Keratinocyte (primary cell): ENCODE data around the gene ATCAY. TPM values are rescaled to one million over a fixed set of nuclear protein-coding genes. Genes with fewer than 3 reads are reported as not detected.

Source experiments
- DNase-seq: peaks from one replicate; pipeline ENCODE4 v3.0.0-alpha.2; 2011; ENCODE audit warnings: low read depth, missing footprints, low spot score
- FAIRE-seq: peaks from 2 replicates; lab custom pipeline; 2011; peaks lifted over from hg19 to GRCh38; lab: Jason Lieb, UNC
- H2AFZ ChIP-seq: 2 replicates; pipeline ENCODE4 v1.6.0; 2012; ENCODE audit warnings: low read length, control low read depth, inconsistent platforms; ENCODE audit not compliant: control insufficient read depth
- H3K27ac ChIP-seq: 2 replicates; pipeline ENCODE4 v1.5.1; 2011; ENCODE audit warnings: low read length; ENCODE audit not compliant: control insufficient read depth, insufficient read depth
- H3K27me3 ChIP-seq: 3 replicates; pipeline ENCODE4 v1.6.0; 2011; ENCODE audit warnings: low read length; ENCODE audit not compliant: control insufficient read depth, insufficient read depth; ENCODE audit errors: extremely low read depth
- H3K36me3 ChIP-seq, 2 experiments: 2 replicates in 1 of 2; 3 replicates in 1 of 2; pipeline ENCODE4 v1.5.1; 2011; ENCODE audit warnings: low read length in 2 of 2, mild to moderate bottlenecking in 1 of 2; ENCODE audit not compliant: control insufficient read depth in 2 of 2, insufficient read depth in 2 of 2; ENCODE audit errors: extremely low read depth in 1 of 2
- H3K4me1 ChIP-seq: 3 replicates; pipeline ENCODE4 v1.5.1; 2011; ENCODE audit warnings: low read length; ENCODE audit not compliant: control insufficient read depth, insufficient read depth; ENCODE audit errors: extremely low read depth
- H3K4me2 ChIP-seq: 3 replicates; pipeline ENCODE4 v1.6.0; 2011; ENCODE audit warnings: low read depth, low read length; ENCODE audit not compliant: control insufficient read depth, insufficient read depth; ENCODE audit errors: extremely low read depth
- H3K4me3 ChIP-seq, 3 experiments: fragments of 200-600 bp in 1 of 3; sonication (generic) in 1 of 3; 2 replicates in 2 of 3; 3 replicates in 1 of 3; pipeline ENCODE4 v1.5.1; 2011 to 2016; ENCODE audit warnings: low read length in 3 of 3, mild to moderate bottlenecking in 3 of 3, control low read depth in 2 of 3, inconsistent platforms in 1 of 3, low read depth in 1 of 3, mixed read lengths in 1 of 3, mixed run types in 1 of 3, moderate library complexity in 1 of 3; ENCODE audit not compliant: control insufficient read depth in 2 of 3, insufficient read depth in 2 of 3; ENCODE audit errors: extremely low read depth in 1 of 3
- H3K79me2 ChIP-seq: 2 replicates; pipeline ENCODE4 v1.6.0; 2012; ENCODE audit warnings: low read length; ENCODE audit not compliant: control insufficient read depth, insufficient read depth
- H3K9ac ChIP-seq: 3 replicates; pipeline ENCODE4 v1.6.0; 2011; ENCODE audit warnings: low read length; ENCODE audit not compliant: control insufficient read depth, insufficient read depth; ENCODE audit errors: extremely low read depth
- H3K9me1 ChIP-seq: 3 replicates; pipeline ENCODE4 v1.6.0; 2011; ENCODE audit warnings: low read length; ENCODE audit not compliant: control insufficient read depth, insufficient read depth; ENCODE audit errors: extremely low read depth
- H3K9me3 ChIP-seq: 2 replicates; pipeline ENCODE4 v1.5.1; 2012; ENCODE audit warnings: low read depth, low read length; ENCODE audit not compliant: control insufficient read depth
- H4K20me1 ChIP-seq: 3 replicates; pipeline ENCODE4 v1.6.0; 2011; ENCODE audit warnings: low read length; ENCODE audit not compliant: control insufficient read depth, insufficient read depth; ENCODE audit errors: extremely low read depth
- EZH2 ChIP-seq: IDR thresholded peaks from one replicate; pipeline ENCODE4 v1.6.1; 2012; ENCODE audit warnings: inconsistent platforms, mild to moderate bottlenecking, low read length, moderate library complexity
- dilution Hi-C: fragments of 300-500 bp; cut with MboI; formaldehyde crosslinking; loops from one replicate; pipeline ENCODE4 v1.7.0; 2020; ENCODE audit warnings: low sequenced_read_pairs; ENCODE audit not compliant: extremely low pct_ligation_motif_present
- polyA plus RNA-seq, 5 experiments: library from polyadenylated mRNA; depleted of rRNA in 3 of 5; stranded (reverse) in 3 of 5; stranded (forward) in 1 of 5; unstranded in 1 of 5; fragments of >200 nt; gene quantifications; 1 replicate in 1 of 5; 2 replicates in 3 of 5; 3 replicates in 1 of 5; pipeline versions ENCODE4 v1.2.1 to v1.2.3, GENCODE V29; 2011 to 2012; ENCODE audit warnings: missing spikeins in 2 of 5, low read depth in 1 of 5, low replicate concordance in 1 of 5
- TF ChIP-seq, protein P1 (sequence below), 3 experiments: IDR thresholded peaks in 1 of 3; conservative IDR thresholded peaks in 1 of 3; optimal IDR thresholded peaks in 1 of 3; 2 replicates in 2 of 3; 3 replicates in 1 of 3; pipeline versions ENCODE3 to v1.5.1; 2011; ENCODE audit warnings: low read length in 3 of 3, mild to moderate bottlenecking in 3 of 3, moderate library complexity in 2 of 3, control low read depth in 1 of 3, inconsistent platforms in 1 of 3; ENCODE audit not compliant: insufficient read depth in 2 of 3; ENCODE audit errors: extremely low read depth in 1 of 3

The ATCAY gene
- polyA plus RNA-seq, 1 donor (not counting 4 experiments of a cell fraction or from before 2014, with no cell fraction given): not detected

DNA sequence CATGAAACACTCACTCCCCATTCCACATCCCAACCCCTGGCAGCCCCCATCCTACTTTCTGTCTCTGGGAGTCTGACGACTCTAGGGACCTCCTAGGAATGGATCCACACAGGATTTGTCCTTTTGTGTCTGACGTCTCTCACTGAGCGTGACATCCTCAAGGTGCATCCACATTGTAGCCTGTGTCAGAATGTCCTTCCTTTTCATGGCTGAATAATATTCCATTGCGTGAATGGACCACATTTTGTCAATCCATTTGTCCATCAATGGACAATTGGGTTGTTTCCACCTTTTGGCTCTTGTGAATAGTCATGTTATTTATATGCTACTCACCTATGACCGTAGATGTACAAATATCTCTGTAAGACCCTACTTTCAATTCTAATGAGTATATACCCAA, 35.5 kb downstream of the ATCAY start:
- Histone ChIP-seq H4K20me1 (no peaks in the 10 kb centered on the region), H3K27me3 (no peaks in the 10 kb centered on the region), H3K9ac (no peak overlapping the region), H3K36me3 (no peaks in the 10 kb centered on the region), H2AFZ (no peak overlapping the region), H3K27ac (no peak overlapping the region), H3K9me1 (no peaks in the 10 kb centered on the region), H3K4me3 (no peak overlapping the region), H3K9me3 (peaks cover 4% of the 10 kb centered on the region), H3K79me2 (no peaks in the 10 kb centered on the region), H3K4me2 (no peak overlapping the region), H3K4me1 (no peaks in the 10 kb centered on the region)
- dilution Hi-C loops: no loop called here
- TF ChIP-seq, protein P1, sequence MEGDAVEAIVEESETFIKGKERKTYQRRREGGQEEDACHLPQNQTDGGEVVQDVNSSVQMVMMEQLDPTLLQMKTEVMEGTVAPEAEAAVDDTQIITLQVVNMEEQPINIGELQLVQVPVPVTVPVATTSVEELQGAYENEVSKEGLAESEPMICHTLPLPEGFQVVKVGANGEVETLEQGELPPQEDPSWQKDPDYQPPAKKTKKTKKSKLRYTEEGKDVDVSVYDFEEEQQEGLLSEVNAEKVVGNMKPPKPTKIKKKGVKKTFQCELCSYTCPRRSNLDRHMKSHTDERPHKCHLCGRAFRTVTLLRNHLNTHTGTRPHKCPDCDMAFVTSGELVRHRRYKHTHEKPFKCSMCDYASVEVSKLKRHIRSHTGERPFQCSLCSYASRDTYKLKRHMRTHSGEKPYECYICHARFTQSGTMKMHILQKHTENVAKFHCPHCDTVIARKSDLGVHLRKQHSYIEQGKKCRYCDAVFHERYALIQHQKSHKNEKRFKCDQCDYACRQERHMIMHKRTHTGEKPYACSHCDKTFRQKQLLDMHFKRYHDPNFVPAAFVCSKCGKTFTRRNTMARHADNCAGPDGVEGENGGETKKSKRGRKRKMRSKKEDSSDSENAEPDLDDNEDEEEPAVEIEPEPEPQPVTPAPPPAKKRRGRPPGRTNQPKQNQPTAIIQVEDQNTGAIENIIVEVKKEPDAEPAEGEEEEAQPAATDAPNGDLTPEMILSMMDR (optimal IDR thresholded peaks at IDR 0.05 in 1 of 3, IDR thresholded peaks at IDR 0.05 in 1 of 3, conservative IDR thresholded peaks at IDR 0.05 in 1 of 3; ENCODE audit: extremely low read depth in 1 of 3, insufficient read depth in 2 of 3, low read length in 3 of 3): no peak
- TF ChIP-seq EZH2: no peak
- DNase-seq (no peak), FAIRE-seq (no peak)

GRCh38 chr19:3919793-3920192, 39.3 kb downstream of the ATCAY start:
- Histone ChIP-seq H3K4me2 (no peak overlapping the region), H3K4me3 (no peak overlapping the region), H3K9ac (no peak overlapping the region), H2AFZ (no peak overlapping the region), H3K9me3 (peaks cover 4% of the 10 kb centered on the region), H3K27ac (no peak overlapping the region), H4K20me1 (no peaks in the 10 kb centered on the region), H3K27me3 (no peaks in the 10 kb centered on the region), H3K4me1 (no peaks in the 10 kb centered on the region), H3K79me2 (no peaks in the 10 kb centered on the region), H3K9me1 (no peaks in the 10 kb centered on the region), H3K36me3 (no peaks in the 10 kb centered on the region)
- FAIRE-seq (no peak), DNase-seq (no peak)
- dilution Hi-C loops: no loop called here
- no peak for TF ChIP-seq EZH2
- TF ChIP-seq, protein P1 (optimal IDR thresholded peaks at IDR 0.05 in 1 of 3, IDR thresholded peaks at IDR 0.05 in 1 of 3, conservative IDR thresholded peaks at IDR 0.05 in 1 of 3; ENCODE audit: extremely low read depth in 1 of 3, insufficient read depth in 2 of 3, low read length in 3 of 3): no peak
